Sigmoid colon (tissue), 4 donors: ENCODE results near the gene HAUS5.

Source experiments
- EP300 ChIP-seq, 4 donors: sonication (generic); formaldehyde crosslinking; IDR thresholded peaks; one replicate each; pipeline ENCODE4 v1.6.1; 2017; ENCODE audit warnings: antibody characterized with exemption in 4 of 4
- POLR2A ChIP-seq, 2 donors: fragments of 450-650 bp; IDR thresholded peaks; one replicate each; pipeline ENCODE4 v1.6.1; 2016; ENCODE audit warnings: antibody characterized with exemption in 2 of 2, mild to moderate bottlenecking in 2 of 2, moderate library complexity in 2 of 2
- POLR2AphosphoS5 ChIP-seq, 4 donors: sonication (generic); formaldehyde crosslinking; IDR thresholded peaks; one replicate each; pipeline ENCODE4 v1.6.1; 2017; ENCODE audit warnings: antibody characterized with exemption in 4 of 4
- TF ChIP-seq, protein P1 (sequence below), 4 experiments: fragments of 450-650 bp in 3 of 4; fragments of 200-600 bp in 1 of 4; IDR thresholded peaks; one replicate each; pipeline ENCODE4 v1.5.1; 2016 to 2019; ENCODE audit warnings: antibody characterized with exemption in 4 of 4, mild to moderate bottlenecking in 3 of 4, moderate library complexity in 2 of 4

DNA sequence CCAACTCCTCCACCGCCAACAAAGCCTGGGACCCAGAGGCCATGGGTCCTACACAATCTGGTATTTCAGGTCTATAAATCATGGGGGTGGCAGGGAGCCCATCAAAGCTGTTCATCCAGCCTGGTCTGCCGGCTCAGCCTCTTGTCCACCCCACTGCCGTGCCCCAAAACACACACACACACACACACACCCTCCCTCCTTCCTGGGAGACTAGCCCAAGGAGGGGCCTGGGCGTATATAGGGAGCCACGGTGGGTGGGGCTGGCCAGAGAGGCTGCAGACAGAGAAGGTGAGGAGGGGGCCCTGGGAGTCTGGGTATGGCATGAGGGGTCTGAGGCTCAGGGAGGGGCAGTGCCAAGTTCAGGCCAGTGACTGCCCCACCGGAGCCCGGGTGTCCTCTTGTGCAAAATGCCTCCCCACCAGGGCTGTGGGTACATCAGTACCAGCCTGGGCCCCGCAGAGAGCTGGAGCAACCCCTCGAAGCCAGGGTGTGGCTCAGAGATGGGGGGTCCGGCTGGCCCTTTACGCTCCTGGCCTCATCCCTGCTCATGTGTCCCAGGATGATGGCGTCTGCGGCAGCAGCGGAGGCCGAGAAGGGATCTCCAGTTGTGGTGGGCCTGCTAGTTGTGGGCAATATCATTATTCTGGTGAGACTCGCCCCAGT is 53.8 kb downstream of the HAUS5 start, which contains the start of gene UPK1A:
- no peak for TF ChIP-seq EP300 (IDR thresholded peaks at IDR 0.05)
- TF ChIP-seq, protein P1, sequence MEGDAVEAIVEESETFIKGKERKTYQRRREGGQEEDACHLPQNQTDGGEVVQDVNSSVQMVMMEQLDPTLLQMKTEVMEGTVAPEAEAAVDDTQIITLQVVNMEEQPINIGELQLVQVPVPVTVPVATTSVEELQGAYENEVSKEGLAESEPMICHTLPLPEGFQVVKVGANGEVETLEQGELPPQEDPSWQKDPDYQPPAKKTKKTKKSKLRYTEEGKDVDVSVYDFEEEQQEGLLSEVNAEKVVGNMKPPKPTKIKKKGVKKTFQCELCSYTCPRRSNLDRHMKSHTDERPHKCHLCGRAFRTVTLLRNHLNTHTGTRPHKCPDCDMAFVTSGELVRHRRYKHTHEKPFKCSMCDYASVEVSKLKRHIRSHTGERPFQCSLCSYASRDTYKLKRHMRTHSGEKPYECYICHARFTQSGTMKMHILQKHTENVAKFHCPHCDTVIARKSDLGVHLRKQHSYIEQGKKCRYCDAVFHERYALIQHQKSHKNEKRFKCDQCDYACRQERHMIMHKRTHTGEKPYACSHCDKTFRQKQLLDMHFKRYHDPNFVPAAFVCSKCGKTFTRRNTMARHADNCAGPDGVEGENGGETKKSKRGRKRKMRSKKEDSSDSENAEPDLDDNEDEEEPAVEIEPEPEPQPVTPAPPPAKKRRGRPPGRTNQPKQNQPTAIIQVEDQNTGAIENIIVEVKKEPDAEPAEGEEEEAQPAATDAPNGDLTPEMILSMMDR (IDR thresholded peaks at IDR 0.05), result no peak
- TF ChIP-seq POLR2A (IDR thresholded peaks at IDR 0.05), result no peak
- no peak for TF ChIP-seq POLR2AphosphoS5 (IDR thresholded peaks at IDR 0.05)
